MM.1S (cell line): ENCODE results near the gene UBLCP1.

ENCODE experiments used
- EZH2 ChIP-seq: fragments of 300-600 bp; sonication (generic); optimal IDR thresholded peaks from 2 replicates; pipeline ENCODE3; 2017; ENCODE audit warnings: low read depth, mild to moderate bottlenecking, antibody characterized with exemption, low read length, mixed read lengths
- EZH2phosphoT487 ChIP-seq: fragments of 300-600 bp; sonication (generic); IDR thresholded peaks from 2 replicates; pipeline ENCODE4 v1.6.1; 2018; ENCODE audit warnings: antibody characterized with exemption, low read length
- TF ChIP-seq, protein P1 (sequence below): fragments of 300-600 bp; sonication (generic); IDR thresholded peaks from 2 replicates; pipeline ENCODE4 v1.5.1; 2016; ENCODE audit warnings: antibody characterized with exemption, low read length, mixed read lengths

- TF ChIP-seq, protein P1, sequence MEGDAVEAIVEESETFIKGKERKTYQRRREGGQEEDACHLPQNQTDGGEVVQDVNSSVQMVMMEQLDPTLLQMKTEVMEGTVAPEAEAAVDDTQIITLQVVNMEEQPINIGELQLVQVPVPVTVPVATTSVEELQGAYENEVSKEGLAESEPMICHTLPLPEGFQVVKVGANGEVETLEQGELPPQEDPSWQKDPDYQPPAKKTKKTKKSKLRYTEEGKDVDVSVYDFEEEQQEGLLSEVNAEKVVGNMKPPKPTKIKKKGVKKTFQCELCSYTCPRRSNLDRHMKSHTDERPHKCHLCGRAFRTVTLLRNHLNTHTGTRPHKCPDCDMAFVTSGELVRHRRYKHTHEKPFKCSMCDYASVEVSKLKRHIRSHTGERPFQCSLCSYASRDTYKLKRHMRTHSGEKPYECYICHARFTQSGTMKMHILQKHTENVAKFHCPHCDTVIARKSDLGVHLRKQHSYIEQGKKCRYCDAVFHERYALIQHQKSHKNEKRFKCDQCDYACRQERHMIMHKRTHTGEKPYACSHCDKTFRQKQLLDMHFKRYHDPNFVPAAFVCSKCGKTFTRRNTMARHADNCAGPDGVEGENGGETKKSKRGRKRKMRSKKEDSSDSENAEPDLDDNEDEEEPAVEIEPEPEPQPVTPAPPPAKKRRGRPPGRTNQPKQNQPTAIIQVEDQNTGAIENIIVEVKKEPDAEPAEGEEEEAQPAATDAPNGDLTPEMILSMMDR: no peak
- no peak for TF ChIP-seq EZH2phosphoT487
- no peak for TF ChIP-seq EZH2
Observed at GRCh38 chr5:159227452-159227851, 35.6 kb upstream of the UBLCP1 start.
